NCI-H1105 (cell line): ENCODE data around the gene CXCL17.
A peak's percentile ranks its signal among the peaks of the same experiment; 100 is the strongest.

ENCODE experiments used
- DNase-seq: peaks from one replicate; lab custom pipeline; 2025; lab: John Stamatoyannopoulos, UW

CXCL17 gene

GRCh38 chr19:42423462-42424344, 19.0 kb downstream of the CXCL17 start:
- DNase-seq: peak; percentile 92

- peak; percentile 43 for DNase-seq
Measured at GRCh38 chr19:42422901-42423461, 19.8 kb downstream of the CXCL17 start.

- no peak for DNase-seq
Measured at GRCh38 chr19:42422092-42422900, 20.4 kb downstream of the CXCL17 start.

GRCh38 chr19:42421591-42422031, 21.1 kb downstream of the CXCL17 start:
- no peak for DNase-seq

GRCh38 chr19:42421101-42421500, 21.6 kb downstream of the CXCL17 start:
- no peak for DNase-seq

GRCh38 chr19:42420055-42420544, 22.6 kb downstream of the CXCL17 start:
- no peak for DNase-seq

GRCh38 chr19:42419309-42419708, 23.4 kb downstream of the CXCL17 start:
- DNase-seq: no peak

- DNase-seq: no peak
Measured at GRCh38 chr19:42412661-42413076, 30.1 kb downstream of the CXCL17 start.

- DNase-seq: no peak
Measured at GRCh38 chr19:42412227-42412626, 30.5 kb downstream of the CXCL17 start.

GRCh38 chr19:42411581-42412178, 31.1 kb downstream of the CXCL17 start:
- no peak for DNase-seq

- DNase-seq: no peak
Measured at GRCh38 chr19:42410371-42410770, 32.4 kb downstream of the CXCL17 start.

- DNase-seq: no peak
Measured at GRCh38 chr19:42409477-42409876, 33.3 kb downstream of the CXCL17 start.

- DNase-seq: no peak
Measured at GRCh38 chr19:42407816-42408175, 35.0 kb downstream of the CXCL17 start.

- DNase-seq: no peak
Measured at GRCh38 chr19:42407085-42407815, 35.5 kb downstream of the CXCL17 start.

- no peak for DNase-seq
Measured at GRCh38 chr19:42406111-42406510, 36.6 kb downstream of the CXCL17 start.

GRCh38 chr19:42403586-42403985, 39.2 kb downstream of the CXCL17 start:
- no peak for DNase-seq

- peak; percentile 40 for DNase-seq
Measured at GRCh38 chr19:42402376-42403116, 40.2 kb downstream of the CXCL17 start.

GRCh38 chr19:42401365-42402303, 41.1 kb downstream of the CXCL17 start:
- DNase-seq: peak; percentile 70

GRCh38 chr19:42400404-42400803, 42.3 kb downstream of the CXCL17 start:
- DNase-seq: no peak
